Panc1 (cell line): Measurements from ENCODE around the gene INTS11.

Source experiments
- CTCF ChIP-seq: fragments of 450-650 bp; IDR thresholded peaks from 2 replicates; pipeline ENCODE4 v1.5.1; 2017; ENCODE audit warnings: mild to moderate bottlenecking
- POLR2AphosphoS5 ChIP-seq: IDR thresholded peaks from 2 replicates; pipeline ENCODE4 v1.6.1; 2012; ENCODE audit warnings: mild to moderate bottlenecking, low read depth, low read length, moderate library complexity
- REST ChIP-seq, 2 experiments: IDR thresholded peaks; 2 replicates each; pipeline ENCODE4 v1.6.1; 2011 to 2012; ENCODE audit warnings: low read depth in 2 of 2, control low read depth in 1 of 2, low read length in 1 of 2, mild to moderate bottlenecking in 1 of 2, moderate library complexity in 1 of 2; ENCODE audit not compliant: insufficient read depth in 1 of 2
- SIN3A ChIP-seq: IDR thresholded peaks from 2 replicates; pipeline ENCODE4 v1.6.1; 2012; ENCODE audit warnings: low read depth, mild to moderate bottlenecking, low read length, moderate library complexity, borderline replicate concordance; ENCODE audit not compliant: insufficient read depth
- TCF7L2 ChIP-seq: IDR thresholded peaks from 2 replicates; pipeline ENCODE4 v1.6.1; 2011; ENCODE audit warnings: mild to moderate bottlenecking, low read depth, low read length, inconsistent platforms

- TF ChIP-seq CTCF: no peak
- no peak for TF ChIP-seq POLR2AphosphoS5
- no peak for TF ChIP-seq REST (IDR thresholded peaks at IDR 0.05; ENCODE audit: insufficient read depth in 1 of 2, low read depth in 2 of 2, low read length in 1 of 2)
- no peak for TF ChIP-seq SIN3A
- no peak for TF ChIP-seq TCF7L2
Observed at GRCh38 chr1:1342584-1343115, 18.2 kb upstream of the INTS11 start.
